Right lobe of liver (tissue), 4 donors: ENCODE results near the gene HIP1.

ENCODE experiments used
- POLR2A ChIP-seq: fragments of 450-650 bp; IDR thresholded peaks from one replicate; pipeline ENCODE4 v1.6.1; 2017; ENCODE audit warnings: antibody characterized with exemption, mild to moderate bottlenecking
- TF ChIP-seq, protein P1 (sequence below), 4 donors: fragments of 200-600 bp in 3 of 4; fragments of 450-650 bp in 1 of 4; IDR thresholded peaks; one replicate each; pipeline versions ENCODE4 v1.5.1 to v1.8.0; 2016 to 2022; ENCODE audit warnings: antibody characterized with exemption in 4 of 4, mild to moderate bottlenecking in 2 of 4
- donor health status: DM: no; HTN: no; CAD: no.
- donor health status: DM: no; HTN: no; CAD: no.
- donor health status: DM: no; HTN: yes; CAD: no.

DNA sequence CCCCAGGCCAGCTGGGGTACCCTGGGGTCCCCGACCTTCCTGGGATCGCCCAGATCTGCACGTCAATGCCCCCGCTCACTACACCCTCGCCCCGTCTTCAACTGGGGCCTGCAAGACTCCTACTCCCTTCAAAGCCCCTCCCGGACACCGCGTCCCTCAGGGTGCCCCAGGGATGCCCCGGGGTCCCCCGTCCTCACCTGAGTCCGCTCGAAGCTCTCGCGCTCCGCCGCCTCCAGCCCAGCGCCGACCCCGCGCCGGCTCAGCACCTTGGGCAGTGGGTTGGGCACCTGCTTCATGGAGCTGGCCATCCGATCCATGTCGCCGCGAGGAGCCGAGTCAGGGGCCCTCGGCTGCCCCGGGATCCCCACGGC, at the start of gene HIP1:
- TF ChIP-seq, protein P1, sequence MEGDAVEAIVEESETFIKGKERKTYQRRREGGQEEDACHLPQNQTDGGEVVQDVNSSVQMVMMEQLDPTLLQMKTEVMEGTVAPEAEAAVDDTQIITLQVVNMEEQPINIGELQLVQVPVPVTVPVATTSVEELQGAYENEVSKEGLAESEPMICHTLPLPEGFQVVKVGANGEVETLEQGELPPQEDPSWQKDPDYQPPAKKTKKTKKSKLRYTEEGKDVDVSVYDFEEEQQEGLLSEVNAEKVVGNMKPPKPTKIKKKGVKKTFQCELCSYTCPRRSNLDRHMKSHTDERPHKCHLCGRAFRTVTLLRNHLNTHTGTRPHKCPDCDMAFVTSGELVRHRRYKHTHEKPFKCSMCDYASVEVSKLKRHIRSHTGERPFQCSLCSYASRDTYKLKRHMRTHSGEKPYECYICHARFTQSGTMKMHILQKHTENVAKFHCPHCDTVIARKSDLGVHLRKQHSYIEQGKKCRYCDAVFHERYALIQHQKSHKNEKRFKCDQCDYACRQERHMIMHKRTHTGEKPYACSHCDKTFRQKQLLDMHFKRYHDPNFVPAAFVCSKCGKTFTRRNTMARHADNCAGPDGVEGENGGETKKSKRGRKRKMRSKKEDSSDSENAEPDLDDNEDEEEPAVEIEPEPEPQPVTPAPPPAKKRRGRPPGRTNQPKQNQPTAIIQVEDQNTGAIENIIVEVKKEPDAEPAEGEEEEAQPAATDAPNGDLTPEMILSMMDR (IDR thresholded peaks at IDR 0.05) = no peak
- TF ChIP-seq POLR2A = no peak
